ENCODE results near the gene PMM2. TPM values are rescaled to one million over a fixed set of nuclear protein-coding genes. Genes with fewer than 3 reads are reported as not detected.
A peak's percentile ranks its signal among the peaks of the same experiment; 100 is the strongest.

PMM2 gene
- total RNA-seq, 2 experiments from 2014 or later = 32.7 to 34.3 TPM

- Mint-ChIP-seq H3K36me3 (ENCODE audit: low read depth) (peaks cover 21% of the 10 kb centered on the region), H3K4me3 (no peak overlapping the region), H3K4me1 (ENCODE audit: low read depth) (peaks cover 31% of the 10 kb centered on the region), H3K27ac (no peak overlapping the region), H3K9me3 (no peaks in the 10 kb centered on the region), H3K27me3 (no peaks in the 10 kb centered on the region)
- intact Hi-C loops (cut with micrococcal nuclease) = no loop called here
- POLR2A ChIA-PET = interaction anchor here (1.2 to 9.2 kb wide), 4 partner anchors 9 to 24 kb away, joined by 3 to 99 read pairs (median 4); no protein-coding TSS in a partner anchor
- no peak for TF ChIP-seq CTCF (IDR thresholded peaks at IDR 0.05)
- ATAC-seq = no peak
- CTCF ChIA-PET = interaction anchor here (0.8 to 3.1 kb wide), 3 partner anchors 10 to 72 kb away, joined by 3 to 19 read pairs (median 6); no protein-coding TSS in a partner anchor
- no peak for DNase-seq
These were observed 67.0 kb downstream of the PMM2 start for GRCh38 chr16:8864480-8865110.

- TF ChIP-seq CTCF (IDR thresholded peaks at IDR 0.05) = no peak
- Mint-ChIP-seq H3K27me3 (no peaks in the 10 kb centered on the region), H3K36me3 (ENCODE audit: low read depth) (peaks cover 21% of the 10 kb centered on the region), H3K27ac (no peak overlapping the region), H3K9me3 (no peaks in the 10 kb centered on the region), H3K4me1 (ENCODE audit: low read depth) (peaks cover 36% of the 10 kb centered on the region), H3K4me3 (no peak overlapping the region)
- ChIA-PET POLR2A (interaction anchor here (0.6 to 9.2 kb wide), 4 partner anchors 9 to 45 kb away, joined by 3 to 99 read pairs (median 4); no protein-coding TSS in a partner anchor), CTCF (interaction anchor here (0.8 to 3.1 kb wide), 3 partner anchors 10 to 71 kb away, joined by 3 to 19 read pairs (median 6); no protein-coding TSS in a partner anchor)
- ATAC-seq (no peak), DNase-seq (no peak)
- intact Hi-C loops (cut with micrococcal nuclease) = no loop called here
These were observed 67.7 kb downstream of the PMM2 start for GRCh38 chr16:8865145-8865882.

GRCh38 chr16:8866118-8866883, 68.7 kb downstream of the PMM2 start:
- POLR2A ChIA-PET = interaction anchor here (9.2 kb wide), 1 partner anchor 14 kb away, joined by 99 read pairs; no protein-coding TSS in a partner anchor
- Mint-ChIP-seq H3K27ac (no peak overlapping the region), H3K27me3 (no peaks in the 10 kb centered on the region), H3K4me3 (peak overlapping the region; percentile 61), H3K9me3 (no peaks in the 10 kb centered on the region), H3K36me3 (ENCODE audit: low read depth) (peaks cover 21% of the 10 kb centered on the region), H3K4me1 (ENCODE audit: low read depth) (peaks cover 43% of the 10 kb centered on the region)
- ATAC-seq (no peak), DNase-seq (no peak)
- no peak for TF ChIP-seq CTCF (IDR thresholded peaks at IDR 0.05)
- CTCF ChIA-PET = interaction anchor here (2.0 to 3.1 kb wide), 2 partner anchors 13 to 70 kb away, joined by 6 to 19 read pairs; no protein-coding TSS in a partner anchor
- intact Hi-C loops (cut with micrococcal nuclease) = no loop called here

- POLR2A ChIA-PET = interaction anchor here (1.0 to 9.2 kb wide), 3 partner anchors 8 to 58 kb away, joined by 3 to 99 read pairs (median 15); no protein-coding TSS in a partner anchor
- intact Hi-C loops (cut with micrococcal nuclease) = no loop called here
- peaks cover 21% of the 10 kb centered on the region for H3K36me3 Mint-ChIP-seq (ENCODE audit: low read depth)
- no peak for TF ChIP-seq CTCF (IDR thresholded peaks at IDR 0.05)
- CTCF ChIA-PET = no interaction called here
- peak overlapping the region; percentile 88 for H3K27ac Mint-ChIP-seq
- peaks cover 45% of the 10 kb centered on the region for H3K4me1 Mint-ChIP-seq (ENCODE audit: low read depth)
- H3K4me3 Mint-ChIP-seq = peak overlapping the region; percentile 93
- DNase-seq (no peak), ATAC-seq (no peak)
- no peaks in the 10 kb centered on the region for H3K27me3 Mint-ChIP-seq
- no peaks in the 10 kb centered on the region for H3K9me3 Mint-ChIP-seq
These were observed 69.2 kb downstream of the PMM2 start for GRCh38 chr16:8866884-8867215.

Data from activated CD8-positive, alpha-beta T cell treated with anti-CD3 and anti-CD28 coated beads for 36 hours (primary cell).